Measurements from ENCODE around the gene SLC29A2.

GRCh38 chr11:66325263-66325671 is 46.3 kb downstream of the SLC29A2 start:
- no peak for TF ChIP-seq POLR2AphosphoS5 (IDR thresholded peaks at IDR 0.05; ENCODE audit: borderline replicate concordance, low read depth, low read length)
- no peak for TF ChIP-seq EZH2 (IDR thresholded peaks at IDR 0.05)
- no peak for TF ChIP-seq FOXP2 (optimal IDR thresholded peaks at IDR 0.05; ENCODE audit: control extremely low read depth, extremely low read length, insufficient read depth)

All from SK-N-MC (cell line).